Endodermal cell (in vitro differentiated cells): ENCODE data around the gene SNX5. TPM values are rescaled to one million over a fixed set of nuclear protein-coding genes. Genes with fewer than 3 reads are reported as not detected.

ENCODE experiments used
- DNase-seq: peaks from one replicate; pipeline ENCODE4 v3.0.0-alpha.2; 2017
- H3K27ac ChIP-seq: 2 replicates; pipeline ENCODE4 v1.5.1; 2013; ENCODE audit warnings: mild to moderate bottlenecking, low read depth, low read length, moderate library complexity
- H3K27me3 ChIP-seq: 2 replicates; pipeline ENCODE4 v1.6.1; 2013; ENCODE audit warnings: mild to moderate bottlenecking, low read length, moderate library complexity; ENCODE audit not compliant: insufficient read depth, control insufficient read depth, poor library complexity, severe bottlenecking
- H3K36me3 ChIP-seq: 2 replicates; pipeline ENCODE4 v1.7.0; 2013; ENCODE audit warnings: mild to moderate bottlenecking, low read length, moderate library complexity; ENCODE audit not compliant: control insufficient read depth, insufficient read depth
- H3K4me1 ChIP-seq: one replicate; pipeline ENCODE4 v1.7.0; 2013; ENCODE audit warnings: low read length; ENCODE audit not compliant: control insufficient read depth, insufficient read depth
- H3K4me3 ChIP-seq: 2 replicates; pipeline ENCODE4 v1.5.1; 2013; ENCODE audit warnings: mild to moderate bottlenecking, low read length, moderate library complexity
- H3K9ac ChIP-seq: 2 replicates; pipeline ENCODE4 v1.6.1; 2013; ENCODE audit warnings: mild to moderate bottlenecking, low read length, moderate library complexity; ENCODE audit not compliant: poor library complexity, severe bottlenecking; ENCODE audit errors: extremely low read depth
- H3K9me3 ChIP-seq: 2 replicates; pipeline ENCODE4 v1.6.1; 2013; ENCODE audit warnings: mild to moderate bottlenecking, low read length, moderate library complexity; ENCODE audit not compliant: control insufficient read depth
- H3K27ac Mint-ChIP-seq: 2 replicates; pipeline ENCODE4 v1.8.0; 2020; ENCODE audit warnings: mixed read lengths
- H3K27me3 Mint-ChIP-seq: 2 replicates; pipeline ENCODE4 v1.8.0; 2021; ENCODE audit warnings: mild to moderate bottlenecking, mixed read lengths; ENCODE audit not compliant: insufficient read depth
- H3K36me3 Mint-ChIP-seq: 2 replicates; pipeline ENCODE4 v1.8.0; 2020; ENCODE audit warnings: low read depth, mixed read lengths
- H3K4me1 Mint-ChIP-seq: 2 replicates; pipeline ENCODE4 v1.8.0; 2020; ENCODE audit warnings: mixed read lengths
- H3K4me3 Mint-ChIP-seq: 2 replicates; pipeline ENCODE4 v1.8.0; 2020; ENCODE audit warnings: mild to moderate bottlenecking, moderate library complexity, mixed read lengths
- H3K9me3 Mint-ChIP-seq: 2 replicates; pipeline ENCODE4 v1.8.0; 2020; ENCODE audit warnings: mild to moderate bottlenecking, mixed read lengths
- WGBS, 2 experiments: methylation state at CpG; one replicate each; pipeline versions ENCODE4 v1.1.5 to v1.1.7; 2013; ENCODE audit warnings: missing lambda C conversion rate in 2 of 2, mixed read lengths in 1 of 2; ENCODE audit not compliant: insufficient coverage in 1 of 2, insufficient read length in 1 of 2; 5-methylcytosine and 5-hydroxymethylcytosine counted together
- total RNA-seq, 2 donors: library from RNA; stranded (reverse); fragmentation: NEBNext Ultra II Directional in 1 of 2; extraction: Animal tissue kit (Norgen Biotek cat#: 25700) in 1 of 2; gene quantifications; 2 replicates in 1 of 2; 3 replicates in 1 of 2; pipeline ENCODE4 v1.2.1, GENCODE V29; 2021
- TF ChIP-seq, protein P1 (sequence below): fragments of 200-600 bp; sonication (generic); conservative IDR thresholded peaks from 2 replicates; pipeline ENCODE4 v1.5.0; 2021; ENCODE audit warnings: antibody characterized with exemption, mild to moderate bottlenecking

SNX5 gene
- total RNA-seq, 2 donors from 2014 or later = 170 to 171 TPM

DNA sequence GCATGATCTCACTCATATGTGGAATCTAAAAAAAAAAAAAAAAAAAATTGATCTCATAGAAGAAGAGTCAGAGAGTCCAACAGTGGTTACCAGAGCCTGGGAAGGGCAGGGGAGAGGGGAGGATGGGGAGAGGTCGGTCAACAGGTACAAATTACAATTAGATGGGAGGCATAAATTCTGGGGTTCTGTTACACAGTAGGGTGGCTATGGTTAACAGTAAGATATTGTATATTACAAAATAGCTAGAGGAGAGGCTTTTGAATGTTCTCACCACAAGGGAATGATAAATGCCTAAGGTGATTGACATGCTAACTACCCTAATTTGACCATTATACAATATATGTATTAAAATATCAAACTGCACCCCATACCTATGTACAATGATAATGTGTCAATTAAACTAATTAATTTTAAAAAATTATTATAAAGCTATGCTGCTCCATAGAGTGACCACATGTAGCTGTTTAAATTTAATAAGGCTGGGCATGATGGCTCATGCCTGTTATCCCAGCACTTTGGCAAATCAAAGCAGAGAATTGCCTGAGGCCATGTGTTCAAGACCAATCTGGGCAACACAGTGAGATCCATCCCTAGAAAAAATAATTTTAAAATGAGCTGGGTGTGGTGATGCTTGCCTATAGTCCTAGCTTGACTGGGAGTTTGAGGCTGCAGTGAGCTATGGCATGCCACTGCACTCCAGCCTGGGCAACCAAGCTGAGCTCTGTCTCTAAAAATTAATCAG is 70.9 kb downstream of the SNX5 start:
- H3K27me3 ChIP-seq = no peaks in the 10 kb centered on the region
- 80 to 100% methylated on average over 1 of the region's 1 CpG for WGBS, 2 experiments
- TF ChIP-seq, protein P1, sequence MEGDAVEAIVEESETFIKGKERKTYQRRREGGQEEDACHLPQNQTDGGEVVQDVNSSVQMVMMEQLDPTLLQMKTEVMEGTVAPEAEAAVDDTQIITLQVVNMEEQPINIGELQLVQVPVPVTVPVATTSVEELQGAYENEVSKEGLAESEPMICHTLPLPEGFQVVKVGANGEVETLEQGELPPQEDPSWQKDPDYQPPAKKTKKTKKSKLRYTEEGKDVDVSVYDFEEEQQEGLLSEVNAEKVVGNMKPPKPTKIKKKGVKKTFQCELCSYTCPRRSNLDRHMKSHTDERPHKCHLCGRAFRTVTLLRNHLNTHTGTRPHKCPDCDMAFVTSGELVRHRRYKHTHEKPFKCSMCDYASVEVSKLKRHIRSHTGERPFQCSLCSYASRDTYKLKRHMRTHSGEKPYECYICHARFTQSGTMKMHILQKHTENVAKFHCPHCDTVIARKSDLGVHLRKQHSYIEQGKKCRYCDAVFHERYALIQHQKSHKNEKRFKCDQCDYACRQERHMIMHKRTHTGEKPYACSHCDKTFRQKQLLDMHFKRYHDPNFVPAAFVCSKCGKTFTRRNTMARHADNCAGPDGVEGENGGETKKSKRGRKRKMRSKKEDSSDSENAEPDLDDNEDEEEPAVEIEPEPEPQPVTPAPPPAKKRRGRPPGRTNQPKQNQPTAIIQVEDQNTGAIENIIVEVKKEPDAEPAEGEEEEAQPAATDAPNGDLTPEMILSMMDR = no peak

DNA sequence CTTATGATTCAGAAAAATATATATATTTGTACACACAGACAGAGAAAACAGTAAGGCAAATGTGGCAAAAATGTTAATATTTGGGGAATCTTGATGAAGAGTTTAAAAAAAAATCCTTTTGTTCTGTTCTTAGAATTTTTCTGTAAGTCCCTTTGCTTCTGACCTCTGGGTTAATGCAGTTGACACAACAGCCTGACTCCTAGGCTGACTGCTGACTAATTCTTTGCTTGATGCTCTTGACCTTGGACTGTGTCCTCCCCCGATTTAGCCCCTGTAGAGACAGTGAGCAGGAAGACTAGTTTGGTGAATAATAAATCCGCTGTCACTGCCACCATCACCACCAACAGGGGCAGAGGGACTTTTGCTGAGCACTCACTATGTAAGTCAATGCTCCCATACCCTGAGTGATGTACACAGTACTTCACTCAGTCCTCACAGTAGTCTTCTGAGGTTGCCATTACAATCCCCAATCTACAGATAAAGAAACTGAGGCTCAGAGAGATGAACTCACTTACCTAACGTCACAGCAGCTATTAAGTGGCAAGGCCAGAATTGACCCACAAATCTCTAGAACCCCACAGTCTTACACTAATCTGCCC is 71.7 kb downstream of the SNX5 start:
- no peak for DNase-seq
- Mint-ChIP-seq H3K4me1 (peaks cover 15% of the 10 kb centered on the region), H3K9me3 (peaks cover 5% of the 10 kb centered on the region), H3K4me3 (no peak overlapping the region), H3K27ac (no peak overlapping the region), H3K36me3 (no peaks in the 10 kb centered on the region), H3K27me3 (peaks cover 3% of the 10 kb centered on the region)
- WGBS, 2 experiments = 83 to 86% methylated on average over 1 to 3 of the region's 3 CpGs
- TF ChIP-seq, protein P1 = no peak
- no peaks in the 10 kb centered on the region for H3K9me3 ChIP-seq
- H3K27me3 ChIP-seq = no peaks in the 10 kb centered on the region
- H3K27ac ChIP-seq = no peak overlapping the region
- no peaks in the 10 kb centered on the region for H3K36me3 ChIP-seq
- no peak overlapping the region for H3K4me3 ChIP-seq
- H3K9ac ChIP-seq = no peak overlapping the region
- H3K4me1 ChIP-seq = peaks cover 3% of the 10 kb centered on the region

More for the DNA sequence above, 70.9 kb downstream of the SNX5 start:
- Mint-ChIP-seq H3K4me1 (peaks cover 15% of the 10 kb centered on the region), H3K9me3 (no peaks in the 10 kb centered on the region), H3K27ac (no peak overlapping the region), H3K27me3 (peaks cover 3% of the 10 kb centered on the region), H3K4me3 (no peak overlapping the region), H3K36me3 (no peaks in the 10 kb centered on the region)
- DNase-seq = no peak
- H3K27ac ChIP-seq = no peak overlapping the region
- no peaks in the 10 kb centered on the region for H3K9me3 ChIP-seq
- no peak overlapping the region for H3K9ac ChIP-seq
- peaks cover 3% of the 10 kb centered on the region for H3K4me1 ChIP-seq
- H3K36me3 ChIP-seq = no peaks in the 10 kb centered on the region
- no peak overlapping the region for H3K4me3 ChIP-seq

DNA sequence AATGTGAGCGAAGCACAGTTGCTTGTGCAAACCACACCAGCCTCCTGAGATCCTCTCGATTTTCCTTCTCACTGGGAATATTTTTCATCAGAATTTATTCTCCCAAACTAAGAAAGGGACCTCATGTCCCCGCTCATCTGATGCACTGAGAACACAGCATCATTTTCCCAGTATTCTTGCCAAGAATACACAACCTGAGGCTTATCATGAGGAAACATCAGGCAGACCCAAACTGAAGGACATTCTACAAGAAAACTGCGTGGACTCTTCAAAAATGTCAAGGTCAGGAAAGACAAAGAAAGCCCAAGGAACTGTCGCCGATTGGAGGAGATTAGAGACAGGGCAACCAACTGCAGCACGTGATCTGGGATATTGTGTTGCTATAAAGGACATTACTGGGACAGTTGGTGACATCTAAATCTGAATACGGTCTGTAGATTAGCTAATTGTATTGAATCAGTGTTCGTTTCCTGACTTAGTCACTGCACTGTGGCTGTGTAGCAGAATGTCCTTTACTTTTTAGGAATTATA is 72.3 kb downstream of the SNX5 start:
- Histone ChIP-seq H3K9me3 (no peaks in the 10 kb centered on the region), H3K4me1 (peaks cover 3% of the 10 kb centered on the region), H3K4me3 (no peak overlapping the region), H3K27me3 (no peaks in the 10 kb centered on the region), H3K27ac (no peak overlapping the region), H3K36me3 (no peaks in the 10 kb centered on the region), H3K9ac (no peak overlapping the region)
- no peaks in the 10 kb centered on the region for H3K36me3 Mint-ChIP-seq
- peaks cover 5% of the 10 kb centered on the region for H3K9me3 Mint-ChIP-seq
- peaks cover 3% of the 10 kb centered on the region for H3K27me3 Mint-ChIP-seq
- TF ChIP-seq, protein P1 = no peak
- H3K4me1 Mint-ChIP-seq = peaks cover 15% of the 10 kb centered on the region
- 62 to 64% methylated on average over 9 of the region's 9 CpGs for WGBS, 2 experiments
- no peak for DNase-seq
- no peak overlapping the region for H3K27ac Mint-ChIP-seq
- H3K4me3 Mint-ChIP-seq = no peak overlapping the region
